Transverse colon (tissue), 4 donors: ENCODE data around the gene NGLY1. TPM values are rescaled to one million over a fixed set of nuclear protein-coding genes. Genes with fewer than 3 reads are reported as not detected.
A peak's percentile ranks its signal among the peaks of the same experiment; 100 is the strongest.

Source experiments
- DNase-seq: peaks from one replicate; pipeline ENCODE4 v3.0.0-alpha.2; 2019
- H3K27ac ChIP-seq, 4 donors: fragments of 200-600 bp; sonication (generic); 2 replicates each; pipeline ENCODE4 v1.5.1; 2016 to 2018; ENCODE audit warnings: inconsistent platforms in 4 of 4
- H3K27me3 ChIP-seq: fragments of 200-600 bp; sonication (generic); 2 replicates; pipeline ENCODE4 v1.5.1; 2017; ENCODE audit warnings: inconsistent platforms
- H3K36me3 ChIP-seq, 4 donors: fragments of 200-600 bp; sonication (generic); 2 replicates each; pipeline ENCODE4 v1.5.1; 2017 to 2019; ENCODE audit warnings: inconsistent platforms in 4 of 4
- H3K4me1 ChIP-seq, 4 donors: fragments of 200-600 bp; sonication (generic); 2 replicates each; pipeline ENCODE4 v1.5.1; 2017 to 2020; ENCODE audit warnings: inconsistent platforms in 4 of 4
- H3K4me3 ChIP-seq, 4 donors: fragments of 200-600 bp; sonication (generic); 1 replicate in 1 of 4; 2 replicates in 3 of 4; pipeline versions ENCODE4 v1.5.1 to v1.6.1; 2017 to 2019; ENCODE audit warnings: inconsistent platforms in 4 of 4
- H3K9me3 ChIP-seq, 2 donors: fragments of 200-600 bp; sonication (generic); 2 replicates each; pipeline ENCODE4 v1.5.1; 2017 to 2019; ENCODE audit warnings: inconsistent platforms in 2 of 2
- EP300 ChIP-seq: sonication (generic); formaldehyde crosslinking; IDR thresholded peaks from one replicate; pipeline ENCODE4 v1.6.1; 2017; ENCODE audit warnings: antibody characterized with exemption, low read depth
- POLR2A ChIP-seq: fragments of 450-650 bp; IDR thresholded peaks from one replicate; pipeline ENCODE4 v1.6.1; 2016; ENCODE audit warnings: antibody characterized with exemption, mild to moderate bottlenecking, moderate library complexity
- POLR2AphosphoS5 ChIP-seq, 3 donors: sonication (generic); formaldehyde crosslinking; IDR thresholded peaks; one replicate each; pipeline ENCODE4 v1.6.1; 2016; ENCODE audit warnings: antibody characterized with exemption in 3 of 3
- WGBS, 2 donors: methylation state at CpG; one replicate each; pipeline ENCODE4 v1.1.5; 2018; ENCODE audit warnings: low coverage in 1 of 2; 5-methylcytosine and 5-hydroxymethylcytosine counted together
- in situ Hi-C, 4 donors: fragments of 200-750 bp; cut with MboI; loops; one replicate each; pipeline versions ENCODE4 v1.15.0 to v1.15.1; 2017; ENCODE audit warnings: low sequenced_read_pairs in 3 of 4, low pct_ligation_motif_present in 1 of 4, low pct_unique_long_range_greater_than_20kb in 1 of 4
- intact Hi-C: fragments of 100-400 bp; cut with DNase I; formaldehyde crosslinking; loops from one replicate; pipeline ENCODE4 v1.15.1; 2023; ENCODE audit warnings: low total_unique reads
- total RNA-seq, 4 donors: library from RNA; depleted of rRNA; stranded (reverse); fragments of >200 nt; gene quantifications; one replicate each; pipeline ENCODE4 v1.1.0, GENCODE V29; 2016
- TF ChIP-seq, protein P1 (sequence below), 5 experiments: fragments of 200-600 bp in 3 of 5; fragments of 450-650 bp in 2 of 5; sonication (generic) in 3 of 5; IDR thresholded peaks; 1 replicate in 2 of 5; 2 replicates in 3 of 5; pipeline ENCODE4 v1.5.1; 2016 to 2017; ENCODE audit warnings: antibody characterized with exemption in 5 of 5, inconsistent platforms in 3 of 5, mild to moderate bottlenecking in 2 of 5, moderate library complexity in 1 of 5

NGLY1 gene
- total RNA-seq, 4 donors from 2014 or later: 44.9 to 154 (median 55.0) TPM

GRCh38 chr3:25823314-25823713 lies 40.1 kb upstream of the NGLY1 start:
- peaks cover 0 to 13% (median 0%) of the 10 kb centered on the region in 4 donors for H3K4me1 ChIP-seq
- intact Hi-C loops: no loop called here
- H3K27me3 ChIP-seq: no peaks in the 10 kb centered on the region
- in situ Hi-C loops: no loop called here
- no peaks in the 10 kb centered on the region for H3K9me3 ChIP-seq
- 85% methylated on average over 3 of the region's 3 CpGs; no CpG with 5 or more reads in 1 of the 2 donors for WGBS, 2 donors
- H3K4me3 ChIP-seq: no peak overlapping the region
- H3K36me3 ChIP-seq: no peaks in the 10 kb centered on the region
- DNase-seq: no peak
- TF ChIP-seq POLR2A (no peak), POLR2AphosphoS5 (IDR thresholded peaks at IDR 0.05) (no peak), EP300 (no peak)
- TF ChIP-seq, protein P1, sequence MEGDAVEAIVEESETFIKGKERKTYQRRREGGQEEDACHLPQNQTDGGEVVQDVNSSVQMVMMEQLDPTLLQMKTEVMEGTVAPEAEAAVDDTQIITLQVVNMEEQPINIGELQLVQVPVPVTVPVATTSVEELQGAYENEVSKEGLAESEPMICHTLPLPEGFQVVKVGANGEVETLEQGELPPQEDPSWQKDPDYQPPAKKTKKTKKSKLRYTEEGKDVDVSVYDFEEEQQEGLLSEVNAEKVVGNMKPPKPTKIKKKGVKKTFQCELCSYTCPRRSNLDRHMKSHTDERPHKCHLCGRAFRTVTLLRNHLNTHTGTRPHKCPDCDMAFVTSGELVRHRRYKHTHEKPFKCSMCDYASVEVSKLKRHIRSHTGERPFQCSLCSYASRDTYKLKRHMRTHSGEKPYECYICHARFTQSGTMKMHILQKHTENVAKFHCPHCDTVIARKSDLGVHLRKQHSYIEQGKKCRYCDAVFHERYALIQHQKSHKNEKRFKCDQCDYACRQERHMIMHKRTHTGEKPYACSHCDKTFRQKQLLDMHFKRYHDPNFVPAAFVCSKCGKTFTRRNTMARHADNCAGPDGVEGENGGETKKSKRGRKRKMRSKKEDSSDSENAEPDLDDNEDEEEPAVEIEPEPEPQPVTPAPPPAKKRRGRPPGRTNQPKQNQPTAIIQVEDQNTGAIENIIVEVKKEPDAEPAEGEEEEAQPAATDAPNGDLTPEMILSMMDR (IDR thresholded peaks at IDR 0.05): no peak
- H3K27ac ChIP-seq: no peak overlapping the region

DNA sequence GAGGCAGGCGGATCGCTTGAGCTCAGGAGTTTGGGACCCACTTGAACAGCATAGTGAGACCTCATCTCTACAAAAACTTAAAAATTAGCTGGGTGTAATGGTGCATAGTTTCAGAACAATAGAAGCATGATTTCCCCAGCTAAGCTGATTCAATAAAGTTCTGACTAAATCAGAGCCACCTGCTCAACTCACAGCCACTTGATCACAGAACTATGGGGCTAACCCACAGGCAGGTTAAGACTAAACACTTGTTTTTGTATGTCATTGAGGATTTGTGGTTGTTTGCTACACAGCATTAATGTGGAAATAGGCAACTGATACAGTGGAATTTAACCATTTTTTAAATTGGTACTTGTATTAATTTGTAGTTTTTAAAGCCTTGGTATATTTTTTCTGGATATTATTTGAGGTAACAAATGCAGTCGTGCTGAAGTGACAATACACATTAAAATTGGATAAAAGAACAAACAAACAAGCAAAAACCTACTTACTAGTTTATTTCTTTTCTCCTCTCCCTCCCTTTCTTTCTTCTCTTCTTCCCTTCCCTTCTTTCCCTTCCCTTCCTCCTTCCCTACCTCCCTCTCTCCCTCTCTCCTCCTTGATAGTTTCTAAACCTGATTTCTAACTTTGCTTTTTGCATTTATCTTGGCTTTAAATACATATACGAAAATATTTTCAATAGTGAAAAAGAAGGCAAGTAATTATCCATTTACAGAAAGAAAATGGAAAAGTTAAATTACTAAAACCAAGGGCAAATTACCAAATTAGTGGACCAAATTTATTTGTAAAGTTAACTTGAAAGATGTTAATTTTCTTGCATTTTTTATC lies 38.7 kb upstream of the NGLY1 start:
- Histone ChIP-seq H3K36me3 (no peaks in the 10 kb centered on the region), H3K4me1 (peaks cover 0 to 19% (median 3%) of the 10 kb centered on the region in 4 donors), H3K27ac (no peak overlapping the region), H3K27me3 (no peaks in the 10 kb centered on the region), H3K9me3 (no peaks in the 10 kb centered on the region), H3K4me3 (no peak overlapping the region)
- intact Hi-C loops (no loop called here), in situ Hi-C loops (no loop called here)
- TF ChIP-seq POLR2AphosphoS5 (IDR thresholded peaks at IDR 0.05) (no peak), EP300 (no peak), POLR2A (no peak)
- TF ChIP-seq, protein P1 (IDR thresholded peaks at IDR 0.05): no peak
- 65 to 82% methylated on average over 4 of the region's 4 CpGs for WGBS, 2 donors
- DNase-seq: no peak

- no peak for DNase-seq
- Histone ChIP-seq H3K4me3 (no peak overlapping the region), H3K36me3 (no peaks in the 10 kb centered on the region), H3K9me3 (no peaks in the 10 kb centered on the region), H3K27me3 (no peaks in the 10 kb centered on the region), H3K4me1 (peaks cover 0 to 21% (median 3%) of the 10 kb centered on the region in 4 donors), H3K27ac (no peak overlapping the region)
- in situ Hi-C loops (no loop called here), intact Hi-C loops (no loop called here)
- 72 to 84% methylated on average over 3 to 4 of the region's 4 CpGs for WGBS, 2 donors
- TF ChIP-seq POLR2A: no peak
- no peak for TF ChIP-seq POLR2AphosphoS5 (IDR thresholded peaks at IDR 0.05)
- TF ChIP-seq, protein P1 (IDR thresholded peaks at IDR 0.05): no peak
- no peak for TF ChIP-seq EP300
Observed at GRCh38 chr3:25820816-25821486, 37.7 kb upstream of the NGLY1 start.

DNA sequence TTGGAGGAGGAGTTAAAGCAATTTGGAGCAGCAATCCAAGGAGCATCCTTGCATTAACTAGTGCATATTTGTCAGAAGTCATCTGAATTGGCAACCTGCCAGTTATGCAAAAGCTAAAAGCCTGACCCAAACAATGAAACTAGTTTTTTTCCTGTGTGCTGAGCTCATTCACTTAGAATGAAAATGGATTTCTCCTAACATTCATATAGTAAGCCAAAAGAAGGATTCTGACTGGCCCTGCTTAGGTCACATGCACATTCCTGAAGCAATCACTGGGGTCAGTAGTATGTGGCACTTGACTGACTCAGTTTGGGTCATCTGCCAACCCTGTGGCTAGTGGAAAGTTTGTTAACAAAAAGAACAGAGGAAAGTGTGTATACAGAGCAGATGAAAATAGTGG lies 37.1 kb upstream of the NGLY1 start:
- peaks cover 0 to 21% (median 3%) of the 10 kb centered on the region in 4 donors for H3K4me1 ChIP-seq
- in situ Hi-C loops: no loop called here
- H3K9me3 ChIP-seq: no peaks in the 10 kb centered on the region
- no peak for DNase-seq
- no peak overlapping the region for H3K27ac ChIP-seq
- TF ChIP-seq, protein P1 (IDR thresholded peaks at IDR 0.05): no peak
- TF ChIP-seq POLR2A: no peak
- no peak for TF ChIP-seq EP300
- TF ChIP-seq POLR2AphosphoS5 (IDR thresholded peaks at IDR 0.05): peak in 1 of 3 donors; percentile 6
- H3K4me3 ChIP-seq: no peak overlapping the region
- intact Hi-C loops: no loop called here
- H3K27me3 ChIP-seq: no peaks in the 10 kb centered on the region
- H3K36me3 ChIP-seq: no peaks in the 10 kb centered on the region
